ENCODE measurements around the gene RXRG.
"Not testable (repeated sequence)": the region's sequence is repeated elsewhere in the genome, so short reads cannot be mapped to it uniquely, and the experiment has no call there.

The RXRG gene

DNA sequence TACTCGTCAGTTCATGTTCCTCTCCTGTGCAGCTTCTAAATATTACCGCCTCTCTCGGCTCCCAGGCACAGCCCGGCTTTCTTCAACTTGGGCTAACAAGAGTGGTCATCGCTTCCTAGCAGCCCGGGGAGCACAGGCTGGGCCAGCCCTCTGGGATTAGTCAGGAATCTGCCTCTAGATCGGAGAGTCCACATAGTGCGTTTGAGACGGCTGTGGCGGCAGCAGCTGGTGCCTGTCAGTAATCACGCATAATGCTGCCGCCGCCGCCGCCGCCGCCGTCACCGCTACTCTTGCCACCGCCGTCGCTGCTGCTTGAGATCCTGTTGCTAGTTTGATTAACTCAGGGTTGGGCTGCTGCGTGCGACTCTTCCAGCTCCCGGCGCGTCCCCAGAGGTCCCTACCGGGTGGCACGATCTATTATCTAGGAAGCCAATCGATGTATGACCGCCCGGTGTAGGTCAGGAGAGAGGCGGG lies at the start of gene RXRG:
TSS of gene RXRG (minus strand) at position 230 of the 474 bp plus-strand sequence. CDS start 233 bp downstream, outside the sequence.
- DNase-seq, result peak; percentile 7

DNA sequence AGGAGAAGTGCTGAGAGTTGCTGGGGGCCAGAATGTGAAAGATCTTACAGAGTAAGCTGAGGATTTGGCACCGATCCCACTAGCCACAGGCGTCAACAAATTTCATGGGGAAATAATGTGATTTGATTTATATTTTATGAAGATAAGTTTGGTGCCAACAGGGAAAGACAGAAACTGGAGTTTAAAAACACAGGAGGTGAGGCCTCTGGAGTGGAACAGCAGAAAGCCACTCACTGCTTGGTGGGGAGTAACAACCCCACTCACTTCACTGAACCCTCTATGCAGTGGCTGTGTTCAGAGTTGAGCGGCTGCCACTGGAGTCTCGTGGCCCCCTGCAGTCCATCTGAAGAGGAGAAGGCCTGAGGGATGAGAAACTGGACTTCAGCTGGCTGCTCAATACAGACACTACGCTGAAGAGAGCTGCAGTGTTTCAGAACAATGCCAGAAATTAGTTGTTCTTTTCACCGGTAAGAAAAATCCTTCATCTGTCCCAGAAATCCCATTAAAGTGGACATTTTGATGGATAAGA lies 48.0 kb upstream of the RXRG start:
- no peak for DNase-seq

DNA sequence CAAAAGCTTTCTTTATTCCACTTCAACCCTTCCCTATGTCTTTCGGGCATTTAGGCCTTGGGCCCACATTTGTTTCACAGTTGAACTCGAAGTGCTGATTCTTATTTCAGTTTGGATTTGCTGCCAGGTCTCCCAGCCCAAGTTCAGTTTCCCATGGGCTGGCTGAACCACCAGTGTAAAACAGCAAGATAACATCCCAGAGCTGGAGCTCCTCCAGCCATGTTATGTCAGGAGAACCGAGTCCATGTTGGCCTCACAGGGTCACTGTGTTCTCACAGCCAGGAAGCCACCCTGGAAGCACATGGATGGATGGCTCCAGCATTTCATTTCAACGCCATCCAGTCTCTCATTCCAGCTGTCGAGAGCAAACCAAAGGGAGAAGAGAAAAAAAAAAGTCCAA lies 45.2 kb upstream of the RXRG start:
- DNase-seq, result no peak

DNA sequence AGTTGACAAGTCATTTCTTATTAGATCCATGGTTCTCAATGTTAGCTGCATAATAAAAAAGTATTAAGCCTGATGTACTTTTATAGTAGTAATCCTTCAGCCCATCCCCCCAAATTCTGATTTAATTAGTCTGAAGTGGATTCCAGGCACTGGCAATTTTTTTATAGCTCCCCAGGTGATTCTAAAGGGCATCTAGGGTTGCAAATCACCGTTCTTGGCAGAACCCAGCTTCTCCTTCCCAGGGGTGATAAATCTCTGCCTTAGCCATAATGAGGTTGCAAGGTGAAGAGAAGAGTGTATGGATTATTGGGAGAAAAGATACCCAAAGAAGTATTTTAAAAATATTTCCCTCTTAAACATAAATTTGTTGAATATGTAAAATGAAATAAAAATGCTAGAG lies 43.0 kb upstream of the RXRG start:
- DNase-seq, result no peak

DNA sequence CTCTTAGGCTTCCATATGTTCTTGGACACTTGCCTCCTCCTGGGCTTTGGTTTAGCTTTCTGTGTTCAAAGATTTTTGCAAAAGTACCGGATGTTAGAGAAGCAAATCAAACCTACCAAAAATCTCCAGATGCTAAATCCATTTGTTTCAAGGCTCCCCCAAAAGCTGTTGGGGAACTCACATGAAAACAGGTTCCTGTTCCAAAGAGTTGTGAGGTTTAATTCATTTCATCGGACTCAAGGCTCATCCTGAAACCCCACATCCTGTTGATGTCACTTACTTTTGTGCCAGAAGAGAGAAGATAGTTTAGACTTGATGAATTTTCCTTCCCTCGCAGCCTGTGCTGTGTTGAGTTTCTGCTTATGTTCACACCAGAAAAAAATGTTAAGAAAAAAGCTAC lies 41.7 kb upstream of the RXRG start:
- no peak for DNase-seq

DNA sequence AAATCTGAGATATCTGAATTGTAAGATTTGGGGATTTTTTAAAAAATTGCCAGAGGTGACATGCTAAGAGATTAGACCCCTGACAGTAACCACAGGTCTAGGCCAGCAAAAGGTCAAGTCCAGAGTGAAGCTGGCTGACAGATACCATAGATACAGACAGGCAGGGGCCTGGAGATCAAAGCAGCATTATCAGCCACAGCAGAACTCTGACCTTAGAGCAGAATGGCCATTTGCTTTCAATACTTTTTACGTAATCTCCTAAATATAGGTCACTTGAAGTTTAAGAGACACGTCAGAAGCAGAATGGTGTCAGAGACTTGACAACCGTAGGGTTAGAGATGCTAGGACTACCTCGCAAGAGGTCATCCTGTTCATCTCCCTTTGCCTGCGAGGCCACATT lies 40.8 kb upstream of the RXRG start:
- no peak for DNase-seq

DNA sequence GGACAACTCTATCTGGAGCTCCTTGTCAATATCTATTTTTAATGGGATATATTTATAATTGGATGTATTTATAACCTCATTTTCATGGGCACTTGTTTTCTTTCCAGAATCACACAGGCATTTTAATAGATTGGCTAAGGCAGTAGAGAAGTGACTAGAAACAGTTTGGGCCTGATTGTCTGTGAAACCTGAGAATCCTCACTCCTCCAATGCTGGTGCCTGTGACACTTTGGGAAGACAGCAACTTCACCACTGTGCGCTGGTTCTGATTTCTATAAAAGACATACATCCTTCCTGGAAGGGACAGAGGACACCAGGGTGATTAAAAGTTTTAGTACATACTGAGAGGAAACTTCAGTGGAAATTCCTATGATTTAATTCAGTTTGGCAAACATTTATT lies 39.6 kb upstream of the RXRG start:
- DNase-seq, result no peak

DNA sequence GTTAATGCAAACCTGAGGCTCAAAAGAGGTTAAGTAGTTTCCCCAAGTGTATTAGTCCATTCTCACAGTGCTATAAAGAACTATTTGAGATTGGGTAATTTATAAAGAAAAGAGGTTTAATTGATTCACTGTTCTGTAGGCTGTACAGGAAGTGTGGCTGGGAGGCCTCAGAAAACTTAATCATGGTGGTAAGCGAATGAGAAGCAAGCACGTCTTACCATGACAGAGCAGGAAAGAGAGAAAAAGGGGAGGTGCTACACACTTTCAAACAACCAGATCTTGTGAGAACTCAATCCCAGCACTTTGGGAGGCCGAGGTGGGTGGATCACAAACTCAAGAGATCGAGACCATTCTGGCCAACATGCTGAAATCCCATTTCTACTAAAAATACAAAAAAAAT lies 38.5 kb upstream of the RXRG start:
- no peak for DNase-seq

DNA sequence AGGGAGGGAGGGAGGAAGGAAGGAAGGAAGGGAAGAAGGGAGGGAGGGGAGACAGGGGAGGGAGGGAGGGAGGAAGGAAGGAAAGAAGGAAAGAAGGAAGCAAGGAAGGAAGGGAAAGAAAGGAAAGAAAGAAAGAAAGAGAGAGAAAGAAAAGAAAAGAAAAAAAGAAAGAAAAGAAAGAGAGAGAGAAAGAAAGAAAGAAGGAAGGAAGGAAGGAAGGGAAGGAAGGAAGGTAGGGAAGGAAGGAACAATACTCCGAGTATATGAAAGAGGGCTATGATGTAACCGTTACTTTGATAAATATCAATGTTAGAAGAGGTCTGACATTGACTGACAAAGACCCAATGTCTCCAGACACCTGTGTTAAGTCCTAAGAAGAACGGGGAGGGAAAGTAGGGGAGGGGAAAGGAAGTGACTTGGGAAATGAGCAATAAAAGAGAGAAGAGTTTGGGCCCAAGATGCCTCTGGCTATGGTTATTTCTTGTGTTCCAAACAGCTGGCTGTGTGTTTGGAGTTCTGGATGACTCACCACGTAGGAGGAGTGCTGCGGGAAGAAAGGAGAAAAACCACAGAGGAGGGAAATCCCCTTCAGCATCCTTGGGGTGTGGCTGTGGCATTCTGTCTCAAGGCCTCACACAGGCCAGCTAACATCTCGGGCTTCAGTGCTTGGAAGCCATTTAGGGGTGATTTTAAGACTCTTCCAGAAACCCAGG lies 37.0 kb upstream of the RXRG start:
- DNase-seq, result peak; percentile 86

DNA sequence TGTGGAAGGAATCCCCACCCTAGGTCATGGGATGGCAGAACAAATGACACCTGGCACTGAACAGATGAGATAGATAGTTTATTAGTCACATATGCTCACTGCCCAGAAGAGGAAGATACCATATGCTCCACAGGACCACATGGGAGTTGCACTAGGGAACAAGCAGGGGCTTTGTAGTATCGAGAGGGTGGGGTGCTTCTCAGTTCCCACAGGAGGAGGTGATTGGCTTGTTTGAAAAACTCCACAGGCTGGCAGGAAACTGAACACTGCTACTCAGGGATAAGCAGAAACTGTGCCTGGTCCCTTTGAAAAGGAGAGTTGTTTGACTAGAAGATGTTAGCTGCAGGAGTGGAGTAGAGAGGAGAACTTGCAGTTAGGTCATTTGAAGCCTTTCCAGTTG lies 31.9 kb upstream of the RXRG start:
- no peak for DNase-seq

DNA sequence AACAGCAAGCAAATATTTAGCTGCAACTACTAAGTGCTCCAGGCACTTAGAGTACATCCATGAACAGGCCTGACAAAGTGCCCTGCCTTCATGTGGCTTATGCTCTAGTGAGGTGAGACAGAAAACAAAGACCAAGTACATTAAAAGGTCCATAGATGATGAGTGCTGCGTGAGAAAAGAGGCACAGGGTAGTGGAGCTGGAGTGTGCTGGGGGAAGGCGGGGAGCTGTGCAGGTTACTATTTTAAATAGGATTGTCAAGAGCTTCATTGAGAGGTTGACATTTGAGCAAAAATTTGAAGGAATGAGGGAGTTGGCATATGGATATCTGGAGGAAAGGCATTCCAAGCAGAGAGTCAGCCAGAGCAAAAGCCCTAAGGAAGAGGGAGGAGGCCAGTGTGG lies 29.3 kb upstream of the RXRG start:
- DNase-seq, result no peak

DNA sequence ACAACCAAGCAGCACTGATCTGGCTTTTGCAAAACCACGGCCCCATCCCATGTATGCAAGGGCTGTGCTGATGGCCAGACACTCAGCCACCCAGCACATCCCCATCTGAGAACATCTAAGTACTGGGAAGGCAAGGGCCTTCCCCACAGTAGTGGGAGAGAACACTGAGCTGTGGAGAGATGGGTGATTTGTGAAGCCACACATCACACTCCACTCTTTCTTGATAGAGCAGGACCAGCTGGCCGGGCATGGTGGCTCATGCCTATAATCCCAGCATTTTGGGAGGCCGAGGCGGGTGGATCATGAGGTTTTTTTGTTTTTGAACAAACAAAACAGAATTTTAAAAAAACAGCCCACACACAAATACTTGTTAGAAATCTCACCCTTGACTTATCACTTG lies 28.2 kb upstream of the RXRG start:
- DNase-seq, result no peak

DNA sequence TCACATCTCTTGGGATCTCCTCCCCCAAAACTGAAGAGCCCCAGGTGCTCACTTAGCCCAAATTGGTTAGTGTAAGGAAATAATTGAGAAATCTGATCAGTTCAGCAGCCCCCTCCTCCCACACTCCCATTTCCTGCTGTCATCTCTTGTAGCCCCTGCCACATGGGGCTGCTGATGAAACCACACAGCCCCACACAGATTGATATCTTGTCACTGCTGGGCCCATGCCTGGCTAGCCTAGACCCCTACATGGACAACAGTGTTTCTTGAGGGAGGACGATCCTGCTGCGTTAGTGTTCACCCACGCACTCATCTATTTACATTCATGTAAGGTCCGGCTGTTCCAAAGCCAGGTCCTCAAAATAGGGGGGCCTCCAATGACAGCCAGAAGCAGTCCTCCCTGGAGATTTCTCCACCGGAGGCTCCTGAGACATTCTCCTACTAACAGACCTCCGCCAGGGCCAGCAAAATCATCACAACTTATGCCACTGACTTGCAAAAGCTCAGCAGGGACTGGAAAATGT lies 23.9 kb upstream of the RXRG start:
- no peak for DNase-seq

DNA sequence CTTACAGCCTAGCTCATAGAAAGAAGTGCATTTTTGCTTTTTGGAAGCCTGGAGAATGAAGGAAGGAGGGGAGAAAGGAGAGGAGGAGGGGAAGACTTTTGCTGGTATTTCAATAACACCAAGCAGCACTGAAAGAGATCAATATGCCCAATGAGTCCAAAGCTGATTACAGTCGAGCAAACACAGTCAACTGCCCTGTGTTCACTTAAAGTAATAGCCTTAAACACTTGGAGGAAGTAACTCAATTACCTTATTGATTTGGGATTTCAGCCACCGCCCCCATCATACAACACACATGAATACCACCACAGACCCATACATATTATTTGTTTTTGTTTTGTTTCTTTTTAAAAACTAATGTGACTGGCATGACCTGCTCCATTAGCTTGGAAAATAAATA lies 23.3 kb upstream of the RXRG start:
- no peak for DNase-seq

DNA sequence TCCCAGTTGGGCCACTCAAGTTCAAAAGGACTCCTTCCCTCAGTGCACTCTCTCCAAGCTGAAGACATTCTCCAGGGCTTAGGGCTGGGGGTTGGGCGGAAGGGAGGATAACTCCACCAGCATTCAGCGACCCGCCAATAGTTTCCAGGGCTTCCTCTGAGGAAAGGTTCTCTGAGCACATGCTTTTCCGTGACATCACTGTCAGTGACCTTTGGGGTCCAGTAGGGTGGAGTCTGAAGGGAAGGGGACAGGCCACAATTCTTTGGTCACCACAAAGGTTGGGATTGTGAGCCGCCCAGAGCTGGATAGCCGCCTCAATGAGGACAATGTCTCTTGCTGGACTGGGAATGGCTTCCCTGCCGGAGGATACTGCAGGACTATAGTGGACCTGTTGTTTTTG lies 22.8 kb upstream of the RXRG start:
- DNase-seq, result no peak

DNA sequence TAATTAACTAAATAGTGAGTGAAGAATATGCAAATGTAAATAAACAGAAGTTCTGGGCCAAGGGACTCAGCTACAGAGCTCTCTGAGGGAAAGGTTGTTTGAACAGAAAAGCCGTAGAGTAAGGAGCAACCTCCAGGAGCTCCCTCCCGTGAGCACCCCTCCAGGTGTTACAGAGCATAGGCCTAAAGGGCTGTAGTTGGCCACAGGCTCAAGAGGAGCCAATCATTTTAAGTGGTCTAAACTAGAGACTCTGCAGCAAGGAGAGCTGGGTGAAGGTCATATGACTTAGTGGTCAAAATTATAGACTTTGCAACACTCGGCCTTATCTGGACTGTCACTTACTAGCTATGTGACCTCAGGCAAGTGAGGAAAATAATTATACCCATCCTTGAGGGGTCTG lies 19.1 kb upstream of the RXRG start:
- no peak for DNase-seq

DNA sequence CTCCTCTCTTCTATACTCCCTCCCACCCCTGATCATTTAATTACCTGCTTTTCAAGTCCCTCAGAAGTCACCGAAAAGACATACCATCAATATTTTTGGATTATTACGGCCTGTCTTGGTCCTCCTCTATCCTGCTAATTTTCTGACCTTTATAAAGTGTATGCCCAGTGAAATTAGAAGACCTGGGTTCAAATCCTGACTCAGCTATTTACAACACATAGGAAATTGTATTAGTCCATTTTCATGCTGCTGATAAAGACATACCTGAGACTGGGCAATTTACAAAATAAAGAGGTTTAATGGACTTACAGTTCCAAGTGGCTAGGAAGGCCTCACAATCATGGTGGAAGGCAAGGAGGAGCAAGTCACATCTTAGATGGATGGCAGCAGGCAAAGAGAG lies 14.8 kb upstream of the RXRG start:
- DNase-seq, result not testable (repeated sequence)

DNA sequence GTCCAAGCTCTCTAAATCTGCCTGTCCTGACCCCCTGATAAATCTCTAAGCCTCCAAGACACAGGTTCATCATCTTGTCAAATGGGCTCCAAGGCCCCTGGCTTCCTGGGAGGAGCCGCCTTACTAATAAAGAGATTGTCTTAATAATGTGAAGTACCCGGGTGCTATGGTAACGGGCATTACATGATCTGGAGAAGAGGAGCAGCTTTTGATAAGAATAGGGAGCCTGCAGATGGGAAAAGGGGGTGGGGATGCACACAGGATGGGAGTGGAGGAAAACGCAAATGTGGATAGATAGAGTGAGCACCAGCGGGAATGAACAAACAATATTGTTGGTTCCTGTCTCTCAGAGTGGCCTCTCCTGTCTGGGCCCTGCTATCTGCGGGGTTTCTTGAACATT lies 11.9 kb upstream of the RXRG start:
- DNase-seq, result no peak

DNA sequence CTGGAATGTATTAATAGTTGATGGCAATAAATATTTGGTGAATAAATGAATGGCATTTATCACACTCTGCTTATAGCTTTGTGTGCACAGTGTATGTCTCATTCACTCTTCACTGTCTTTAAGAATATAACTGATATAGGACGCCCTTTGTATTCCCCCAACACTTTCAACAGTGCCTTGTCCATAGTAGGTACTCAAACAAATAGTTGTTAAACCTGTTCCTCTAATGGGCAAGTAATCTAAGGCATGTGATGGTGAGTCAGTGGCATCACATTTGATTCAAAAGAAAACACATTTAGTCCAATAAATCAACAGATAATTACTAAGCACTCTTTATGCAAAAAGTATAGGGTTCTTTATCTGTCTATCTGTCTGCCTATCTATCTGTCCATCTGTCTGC lies 11.2 kb upstream of the RXRG start:
- DNase-seq, result no peak

DNA sequence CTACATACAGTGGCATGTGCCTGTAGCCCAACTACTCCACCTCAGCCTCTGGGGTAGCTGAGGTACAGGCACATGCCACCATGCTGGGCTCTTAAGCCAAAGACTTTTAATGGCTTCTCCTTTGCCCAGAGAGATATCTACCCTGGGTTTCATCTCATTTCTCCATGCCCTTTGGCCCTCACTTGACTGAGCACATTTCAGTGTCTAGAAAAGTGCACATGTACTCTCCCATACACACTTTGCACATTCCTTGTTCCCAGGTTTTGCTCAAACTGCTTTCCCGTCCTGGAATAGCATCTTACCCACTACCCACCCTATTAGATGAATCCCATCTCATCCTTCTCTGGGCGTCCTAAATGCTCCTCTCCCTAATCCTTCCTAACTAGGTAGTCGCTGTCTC lies 10.2 kb upstream of the RXRG start:
- no peak for DNase-seq

DNA sequence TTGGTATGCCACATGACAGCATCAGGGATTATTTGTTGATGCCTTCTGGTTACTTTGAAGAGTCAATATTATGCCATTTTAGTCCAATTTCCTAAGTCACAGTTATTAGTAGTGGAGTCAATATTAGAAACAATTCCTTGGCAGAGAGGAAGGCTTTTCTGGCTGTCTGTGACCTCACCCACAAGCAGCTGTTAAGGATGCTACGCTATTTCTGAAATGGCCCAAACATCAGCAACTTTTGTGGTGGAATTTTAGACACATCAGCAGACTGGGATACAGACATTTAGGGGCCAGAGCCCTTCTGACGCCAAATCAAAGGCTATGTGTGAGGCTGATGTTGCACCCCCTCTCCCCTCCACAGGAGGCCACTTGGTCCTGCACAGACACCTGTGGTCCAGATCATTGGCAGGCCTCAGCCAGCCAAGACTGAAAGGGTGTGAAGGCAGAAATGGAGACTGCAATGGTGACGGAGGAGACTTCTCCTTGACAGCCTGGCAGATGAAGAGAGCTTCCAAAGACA lies 9.2 kb upstream of the RXRG start:
- no peak for DNase-seq

DNA sequence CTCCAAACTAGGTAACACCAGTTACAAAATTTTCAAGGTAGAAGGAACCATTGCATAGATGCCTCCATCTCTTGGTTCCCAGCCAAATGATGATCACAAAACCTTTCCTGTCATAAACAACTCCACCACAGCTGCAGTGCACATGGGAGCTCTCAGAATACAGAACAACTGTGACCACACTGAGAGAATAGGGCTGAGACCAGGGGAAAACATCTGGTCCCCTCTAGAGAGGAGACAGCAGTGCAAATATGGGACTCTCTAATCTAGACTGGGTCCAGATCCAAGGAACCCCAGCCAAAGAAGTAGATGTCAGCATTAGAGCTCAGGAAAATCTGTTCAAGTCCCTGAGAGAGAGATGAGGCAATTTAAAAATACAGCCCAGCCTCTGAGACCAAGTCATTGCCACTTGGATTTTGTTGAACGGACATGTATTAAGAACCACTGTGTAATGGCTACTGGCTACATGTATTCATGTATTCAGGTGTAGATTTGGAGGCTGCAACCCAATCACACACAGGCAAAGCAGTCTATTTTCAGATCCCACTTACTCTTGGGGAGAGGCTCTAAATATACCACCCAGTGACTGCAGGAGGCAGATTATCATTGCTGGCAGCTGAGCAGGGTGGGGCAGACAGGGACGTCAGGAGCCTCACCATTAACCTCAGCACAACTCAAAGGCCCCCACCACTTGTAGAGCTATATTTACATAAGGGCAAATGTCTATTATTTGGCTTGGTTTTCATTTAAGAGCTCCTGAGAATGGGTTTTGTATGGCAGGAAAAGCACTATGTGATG lies 7.6 kb upstream of the RXRG start:
- no peak for DNase-seq

DNA sequence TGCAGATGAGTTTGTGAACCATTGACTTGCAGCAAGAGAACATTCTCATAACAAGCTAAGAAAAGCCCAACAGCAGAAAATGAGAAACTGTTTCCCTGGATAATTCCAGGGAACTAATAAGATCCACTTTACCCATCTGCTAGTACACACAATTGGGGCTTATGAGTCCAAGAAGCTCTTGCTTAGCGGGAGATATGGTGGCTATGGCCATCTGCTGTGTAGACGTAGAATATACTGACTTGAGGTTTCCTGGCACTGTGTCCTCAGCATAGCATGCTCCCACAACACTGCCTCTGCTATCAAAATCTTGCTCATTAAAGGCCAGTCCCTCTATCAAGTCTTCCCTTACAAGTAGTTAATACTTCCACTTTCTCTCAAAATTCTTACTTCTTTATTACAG lies 6.8 kb upstream of the RXRG start:
- DNase-seq, result no peak

DNA sequence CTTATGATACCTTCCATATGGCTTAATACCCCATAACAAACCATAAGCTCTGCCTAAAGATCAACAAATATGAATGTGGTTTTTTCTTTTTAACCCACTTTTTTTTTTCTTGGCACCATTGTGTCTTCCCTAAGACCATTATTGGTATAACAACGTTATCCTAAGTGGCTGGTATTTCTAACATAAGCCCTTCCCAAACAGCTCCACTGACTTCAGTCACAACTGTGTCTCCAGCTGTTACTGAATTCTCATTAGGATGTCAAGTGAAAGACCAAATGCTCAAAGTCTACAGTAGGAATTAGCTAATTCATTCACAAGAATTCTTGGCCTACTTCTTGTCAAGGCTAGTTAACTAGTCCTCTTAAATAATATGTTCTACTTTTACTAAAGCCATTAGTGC lies 4.2 kb upstream of the RXRG start:
- no peak for DNase-seq

Data from fibroblast of skin of right quadriceps (primary cell).